Measurements from ENCODE around the gene COQ8A. TPM values are rescaled to one million over a fixed set of nuclear protein-coding genes. Genes with fewer than 3 reads are reported as not detected.
A peak's percentile ranks its signal among the peaks of the same experiment; 100 is the strongest.
"Not testable (repeated sequence)": the region's sequence is repeated elsewhere in the genome, so short reads cannot be mapped to it uniquely, and the experiment has no call there.

Gene COQ8A
- total RNA-seq, 3 donors from 2014 or later: 51.8 to 307 (median 60.6) TPM

- TF ChIP-seq POLR2AphosphoS5 (IDR thresholded peaks at IDR 0.05) (no peak), POLR2A (IDR thresholded peaks at IDR 0.05) (no peak)
- TF ChIP-seq, protein P1, sequence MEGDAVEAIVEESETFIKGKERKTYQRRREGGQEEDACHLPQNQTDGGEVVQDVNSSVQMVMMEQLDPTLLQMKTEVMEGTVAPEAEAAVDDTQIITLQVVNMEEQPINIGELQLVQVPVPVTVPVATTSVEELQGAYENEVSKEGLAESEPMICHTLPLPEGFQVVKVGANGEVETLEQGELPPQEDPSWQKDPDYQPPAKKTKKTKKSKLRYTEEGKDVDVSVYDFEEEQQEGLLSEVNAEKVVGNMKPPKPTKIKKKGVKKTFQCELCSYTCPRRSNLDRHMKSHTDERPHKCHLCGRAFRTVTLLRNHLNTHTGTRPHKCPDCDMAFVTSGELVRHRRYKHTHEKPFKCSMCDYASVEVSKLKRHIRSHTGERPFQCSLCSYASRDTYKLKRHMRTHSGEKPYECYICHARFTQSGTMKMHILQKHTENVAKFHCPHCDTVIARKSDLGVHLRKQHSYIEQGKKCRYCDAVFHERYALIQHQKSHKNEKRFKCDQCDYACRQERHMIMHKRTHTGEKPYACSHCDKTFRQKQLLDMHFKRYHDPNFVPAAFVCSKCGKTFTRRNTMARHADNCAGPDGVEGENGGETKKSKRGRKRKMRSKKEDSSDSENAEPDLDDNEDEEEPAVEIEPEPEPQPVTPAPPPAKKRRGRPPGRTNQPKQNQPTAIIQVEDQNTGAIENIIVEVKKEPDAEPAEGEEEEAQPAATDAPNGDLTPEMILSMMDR (IDR thresholded peaks at IDR 0.05): no peak
- intact Hi-C loops (cut with DNase I; ENCODE audit: low total_unique reads): no loop called here
- Histone ChIP-seq H3K9me3 (no peaks in the 10 kb centered on the region), H3K27me3 (no peaks in the 10 kb centered on the region), H3K36me3 (no peaks in the 10 kb centered on the region), H3K4me1 (no peaks in the 10 kb centered on the region), H3K4me3 (no peak overlapping the region), H3K27ac (no peak overlapping the region)
- DNase-seq (ENCODE audit: low spot score in 2 of 2): no peak
Observed at GRCh38 chr1:226920446-226920894, 19.6 kb upstream of the COQ8A start.

DNA sequence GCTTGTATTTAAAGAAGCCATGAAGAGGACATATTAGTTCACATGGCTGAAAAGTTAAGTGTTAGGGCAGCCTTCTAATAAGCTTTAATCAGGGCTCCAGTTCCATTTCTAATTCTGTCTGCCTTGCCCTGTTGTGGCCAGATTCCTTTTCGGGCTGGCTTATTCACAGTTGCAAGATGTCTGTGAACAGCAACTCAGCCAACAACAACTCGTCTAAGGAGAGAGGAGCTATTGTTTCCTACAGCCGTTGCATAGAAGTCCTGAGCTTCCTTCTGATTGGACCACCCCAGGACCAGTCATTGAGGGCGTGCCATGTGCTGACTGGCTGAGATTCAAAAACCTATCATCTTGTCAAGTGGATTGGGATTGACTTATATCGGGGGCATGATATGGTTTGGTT is 18.6 kb upstream of the COQ8A start:
- TF ChIP-seq POLR2A (IDR thresholded peaks at IDR 0.05): no peak
- no peak for TF ChIP-seq POLR2AphosphoS5 (IDR thresholded peaks at IDR 0.05)
- TF ChIP-seq, protein P1 (IDR thresholded peaks at IDR 0.05): no peak
- H3K9me3 ChIP-seq: no peaks in the 10 kb centered on the region
- intact Hi-C loops (cut with DNase I; ENCODE audit: low total_unique reads): no loop called here

DNA sequence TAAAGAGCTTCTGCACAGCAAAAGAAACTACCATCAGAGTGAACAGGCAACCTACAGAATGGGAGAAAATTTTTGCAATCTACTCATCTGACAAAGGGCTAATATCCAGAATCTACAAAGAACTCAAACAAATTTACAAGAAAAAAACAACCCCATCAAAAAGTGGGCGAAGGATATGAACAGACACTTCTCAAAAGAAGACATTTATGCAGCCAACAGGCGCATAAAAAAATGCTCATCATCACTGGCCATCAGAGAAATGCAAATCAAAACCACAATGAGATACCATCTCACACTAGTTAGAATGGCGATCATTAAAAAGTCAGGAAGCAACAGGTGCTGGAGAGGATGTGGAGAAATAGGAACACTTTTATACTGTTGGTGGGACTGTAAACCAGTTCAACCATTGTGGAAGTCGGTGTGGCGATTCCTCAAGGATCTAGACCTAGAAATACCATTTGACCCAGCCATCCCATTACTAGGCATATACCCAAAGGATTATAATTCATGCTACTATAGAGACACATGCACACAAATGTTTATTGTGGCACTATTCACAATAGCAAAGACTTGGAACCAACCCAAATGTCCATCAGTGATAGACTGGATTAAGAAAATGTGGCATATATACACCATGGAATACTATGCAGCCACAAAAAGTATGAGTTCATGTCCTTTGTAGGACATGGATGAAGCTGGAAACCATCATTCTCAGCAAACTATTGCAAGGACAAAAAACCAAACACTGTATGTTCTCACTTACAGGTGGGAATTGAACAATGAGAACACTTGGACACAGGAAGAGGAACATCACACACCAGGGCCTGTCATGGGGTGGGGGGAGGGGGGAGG is 10.6 kb upstream of the COQ8A start:
- H3K36me3 ChIP-seq; DNase-seq (ENCODE audit: low spot score in 2 of 2); intact Hi-C loops (cut with DNase I; ENCODE audit: low total_unique reads); H3K9me3 ChIP-seq; H3K27ac ChIP-seq; H3K4me3 ChIP-seq; H3K4me1 ChIP-seq; H3K27me3 ChIP-seq: not testable (repeated sequence)

More for the DNA sequence above, 18.6 kb upstream of the COQ8A start:
- H3K4me3 ChIP-seq: no peak overlapping the region
- H3K4me1 ChIP-seq: no peaks in the 10 kb centered on the region
- H3K27me3 ChIP-seq: no peaks in the 10 kb centered on the region
- no peaks in the 10 kb centered on the region for H3K36me3 ChIP-seq
- H3K27ac ChIP-seq: no peak overlapping the region
- no peak for DNase-seq (ENCODE audit: low spot score in 2 of 2)

DNA sequence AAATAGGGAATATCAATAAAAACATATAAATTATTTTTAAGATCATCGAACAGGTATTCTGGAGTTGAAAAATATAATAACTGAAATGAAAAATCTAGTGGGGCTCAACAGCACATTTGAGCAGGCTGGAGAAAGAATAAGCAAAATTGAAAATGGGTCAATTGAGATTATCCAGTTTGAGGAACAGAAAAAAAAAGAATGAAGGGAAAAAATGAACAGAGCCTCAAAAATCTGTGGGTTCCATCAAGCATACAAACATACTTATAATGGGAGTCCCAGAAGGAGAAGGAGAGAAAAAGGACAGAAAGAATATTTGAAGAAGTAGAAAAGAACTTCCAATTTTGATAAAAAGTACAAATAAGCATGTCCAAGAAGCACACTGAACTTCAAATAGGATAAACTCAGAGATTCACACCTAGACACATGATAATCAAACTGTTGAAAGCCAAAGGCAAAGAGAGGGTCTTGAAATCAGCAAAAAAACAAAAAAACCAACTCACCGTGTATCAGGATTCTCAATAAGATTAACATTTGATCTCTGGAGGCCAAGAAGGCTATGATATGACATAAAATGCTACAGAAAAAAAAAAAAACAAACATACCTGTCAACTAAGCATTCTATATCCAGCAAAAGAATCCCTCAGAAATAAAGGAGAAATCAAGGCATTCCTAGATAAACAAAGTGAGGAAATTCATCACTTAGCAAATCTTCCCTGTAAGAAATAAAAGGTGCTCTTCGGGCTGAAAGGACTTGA is 5.4 kb upstream of the COQ8A start:
- H3K27me3 ChIP-seq: no peaks in the 10 kb centered on the region
- intact Hi-C loops (cut with DNase I; ENCODE audit: low total_unique reads): no loop called here
- H3K4me3 ChIP-seq: no peak overlapping the region
- no peak for DNase-seq (ENCODE audit: low spot score in 2 of 2)
- H3K36me3 ChIP-seq: no peaks in the 10 kb centered on the region
- H3K4me1 ChIP-seq: no peaks in the 10 kb centered on the region
- peaks cover 5 to 17% of the 10 kb centered on the region in 2 donors for H3K9me3 ChIP-seq
- TF ChIP-seq POLR2AphosphoS5 (IDR thresholded peaks at IDR 0.05): no peak
- H3K27ac ChIP-seq: no peak overlapping the region

DNA sequence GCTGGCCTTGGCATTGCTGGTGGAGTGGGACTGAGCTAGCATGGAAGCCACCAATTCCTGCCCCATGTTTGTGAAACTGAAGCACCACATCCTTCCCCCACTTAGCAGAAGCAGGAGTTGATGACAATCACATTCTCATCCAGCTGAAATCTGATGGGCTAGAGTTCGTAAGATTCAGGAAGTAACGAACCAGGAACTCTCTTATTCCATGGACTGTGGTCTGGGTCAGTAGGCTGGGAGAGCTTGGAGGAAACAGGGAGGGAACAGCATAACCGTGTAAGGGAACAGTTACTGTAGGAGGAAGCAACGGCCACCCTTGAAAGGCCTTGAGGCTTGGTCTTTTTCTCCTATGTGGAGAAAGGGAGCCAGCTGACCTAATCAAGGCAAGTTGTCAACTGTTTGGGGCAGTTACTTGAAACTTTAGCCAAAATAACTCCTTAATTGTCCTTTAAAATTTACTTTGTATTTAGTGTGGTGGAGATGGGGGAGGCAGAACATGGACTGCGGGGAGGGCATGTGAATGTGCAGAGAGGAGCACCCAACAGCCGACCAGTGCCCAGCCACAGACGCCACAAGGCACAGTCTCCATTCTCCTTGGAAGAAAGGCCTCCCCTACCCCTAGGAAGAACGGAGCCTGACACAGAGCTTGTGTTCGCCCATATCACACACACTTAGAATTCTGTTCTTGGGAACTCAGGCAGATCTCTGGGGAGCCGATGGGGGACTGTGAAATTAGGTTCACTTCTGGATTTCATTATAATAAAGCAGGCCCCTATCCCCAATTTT is 2.0 kb upstream of the COQ8A start:
- H3K27ac ChIP-seq: peak overlapping the region; percentile 95
- H3K36me3 ChIP-seq: no peaks in the 10 kb centered on the region
- H3K9me3 ChIP-seq: peaks cover 5 to 17% of the 10 kb centered on the region in 2 donors
- H3K27me3 ChIP-seq: no peaks in the 10 kb centered on the region
- H3K4me1 ChIP-seq: peaks cover 0 to 11% of the 10 kb centered on the region in 2 donors
- TF ChIP-seq, protein P1 (IDR thresholded peaks at IDR 0.05): no peak
- TF ChIP-seq POLR2A (IDR thresholded peaks at IDR 0.05) (no peak), POLR2AphosphoS5 (IDR thresholded peaks at IDR 0.05) (no peak)
- no peak for DNase-seq (ENCODE audit: low spot score in 2 of 2)
- intact Hi-C loops (cut with DNase I; ENCODE audit: low total_unique reads): no loop called here
- no peak overlapping the region for H3K4me3 ChIP-seq
